COLO668 (cell line): ENCODE results near the gene FBRS.
"Not testable (repeated sequence)": the region's sequence is repeated elsewhere in the genome, so short reads cannot be mapped to it uniquely, and the experiment has no call there.

ENCODE experiments used
- DNase-seq: peaks from one replicate; lab custom pipeline; 2025; ENCODE audit not compliant: unreplicated experiment; lab: John Stamatoyannopoulos, UW

FBRS gene

DNA sequence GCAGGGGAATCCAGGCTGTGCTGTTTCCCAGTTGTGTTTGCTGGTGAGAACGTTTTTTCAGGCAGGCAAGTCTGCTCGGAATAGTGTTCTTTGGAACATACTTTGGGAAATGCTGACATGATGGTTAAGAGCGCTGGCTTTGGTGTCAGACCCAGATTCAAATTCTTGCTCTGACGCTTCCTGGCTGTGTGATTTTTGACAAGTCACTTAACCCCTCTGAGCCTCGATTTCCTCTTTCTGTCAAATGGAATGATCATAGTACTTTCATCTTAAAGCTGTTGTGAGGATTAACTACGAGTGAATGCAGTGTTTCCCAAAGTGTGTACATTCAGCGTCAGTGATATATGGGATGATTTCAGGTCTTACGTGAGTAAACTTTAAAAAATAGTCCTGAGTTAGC lies 4.8 kb downstream of the FBRS start:
- DNase-seq: no peak

DNA sequence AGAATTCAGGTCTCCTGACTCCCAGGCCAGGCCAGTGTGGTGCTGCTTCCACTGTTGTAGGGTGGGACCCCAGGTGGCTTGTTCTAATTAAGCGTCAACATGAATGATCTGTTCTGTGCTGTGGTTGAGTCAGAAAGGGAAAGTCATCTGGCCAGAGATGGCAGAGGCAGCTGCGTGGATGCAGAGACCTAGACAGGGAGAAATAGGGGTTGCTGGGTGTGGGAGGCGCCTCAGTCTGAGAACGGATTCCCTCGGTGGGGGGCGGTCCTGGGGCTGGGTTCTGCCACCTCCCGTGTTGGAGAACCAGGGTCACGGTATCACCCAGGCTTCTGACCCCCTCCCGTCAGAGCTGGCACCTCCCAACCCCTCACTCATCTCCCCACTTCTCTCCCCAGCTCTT lies 5.6 kb downstream of the FBRS start:
- DNase-seq: no peak

DNA sequence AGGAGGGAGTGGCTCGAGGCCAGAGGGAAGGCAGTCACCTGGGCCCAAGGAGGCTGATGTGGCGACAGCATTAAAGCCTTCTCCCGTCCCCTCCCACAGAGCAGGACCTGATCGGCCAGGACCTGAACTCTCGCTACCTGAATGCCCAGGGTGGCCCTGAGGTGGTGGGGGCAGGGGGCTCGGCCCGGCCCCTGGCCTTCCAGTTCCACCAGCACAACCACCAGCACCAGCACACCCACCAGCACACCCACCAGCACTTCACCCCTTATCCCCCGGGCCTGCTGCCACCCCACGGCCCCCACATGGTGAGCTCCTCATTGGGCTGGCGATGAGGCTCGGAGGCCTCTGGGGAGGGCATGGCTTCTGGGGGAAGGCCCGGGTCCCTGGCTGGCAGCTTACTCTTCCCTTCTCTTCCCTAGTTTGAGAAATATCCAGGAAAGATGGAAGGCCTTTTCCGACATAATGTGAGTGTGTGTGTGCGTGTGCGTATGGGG lies 6.4 kb downstream of the FBRS start:
- DNase-seq: no peak

DNA sequence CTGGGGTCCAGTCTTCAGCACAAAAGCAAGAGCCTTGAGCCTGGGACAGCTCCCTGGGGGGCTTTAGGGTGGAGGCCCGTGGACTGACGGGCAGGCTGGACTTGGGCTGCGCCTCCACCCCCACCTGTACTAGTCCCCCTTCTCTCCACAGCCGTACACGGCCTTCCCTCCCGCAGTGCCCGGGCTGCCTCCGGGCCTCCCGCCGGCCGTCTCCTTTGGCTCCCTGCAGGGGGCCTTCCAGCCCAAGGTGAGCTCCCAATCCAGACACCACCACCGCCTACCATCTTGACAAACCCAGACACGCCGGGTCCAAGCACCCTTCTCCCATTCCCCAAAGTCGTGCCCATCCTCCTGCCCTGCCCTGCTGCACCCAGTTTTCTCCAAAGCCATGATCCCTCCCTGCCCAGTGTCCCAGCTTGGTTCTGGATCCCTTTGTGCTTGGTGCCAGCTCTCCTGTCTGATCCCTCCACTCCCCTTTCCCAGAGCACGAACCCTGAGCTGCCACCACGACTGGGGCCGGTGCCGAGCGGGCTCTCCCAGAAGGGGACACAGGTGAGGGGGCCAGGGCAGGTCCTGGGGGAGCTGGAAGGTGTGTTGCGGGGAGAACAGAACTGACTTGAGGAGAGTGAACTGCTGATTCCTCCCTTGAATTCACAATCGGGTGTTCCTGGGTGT lies 7.1 kb downstream of the FBRS start:
- no peak for DNase-seq

DNA sequence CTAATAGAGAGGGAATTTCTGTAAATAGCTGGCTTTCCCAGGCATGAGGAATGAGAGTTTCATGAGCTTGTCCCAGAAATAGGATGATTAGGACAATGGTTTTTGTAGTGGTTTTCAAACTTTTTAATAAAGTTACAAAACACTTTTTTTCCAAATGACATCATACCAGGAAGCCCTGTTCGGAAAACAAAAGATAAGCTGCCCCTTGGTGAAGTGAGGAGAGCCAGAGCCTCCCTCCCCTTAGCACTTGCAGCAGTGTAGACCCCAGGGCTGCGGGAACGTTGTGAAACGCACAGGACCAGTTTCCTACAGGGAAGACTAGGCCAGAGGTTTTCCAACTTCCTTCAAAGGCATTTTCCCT lies 7.6 kb downstream of the FBRS start:
- no peak for DNase-seq

DNA sequence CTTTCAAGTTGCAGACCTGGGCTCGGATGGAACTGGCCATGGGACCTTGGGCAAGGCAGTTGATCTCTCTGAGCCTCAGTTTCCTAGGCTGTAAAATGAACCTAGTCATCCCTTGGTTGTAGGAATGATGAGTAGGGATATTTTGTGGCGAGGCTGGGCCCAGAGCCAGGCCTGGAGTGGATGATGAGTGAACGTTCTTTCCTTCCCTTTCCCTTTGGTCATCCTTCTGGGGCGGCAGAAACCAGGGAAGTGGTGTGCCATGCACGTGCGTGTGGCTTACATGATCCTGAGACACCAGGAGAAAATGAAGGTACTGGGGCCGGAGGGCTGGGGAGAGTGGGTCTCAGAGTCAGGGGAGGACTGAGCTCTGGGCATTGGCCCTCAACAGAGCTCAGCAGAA lies 8.4 kb downstream of the FBRS start:
- DNase-seq: no peak

DNA sequence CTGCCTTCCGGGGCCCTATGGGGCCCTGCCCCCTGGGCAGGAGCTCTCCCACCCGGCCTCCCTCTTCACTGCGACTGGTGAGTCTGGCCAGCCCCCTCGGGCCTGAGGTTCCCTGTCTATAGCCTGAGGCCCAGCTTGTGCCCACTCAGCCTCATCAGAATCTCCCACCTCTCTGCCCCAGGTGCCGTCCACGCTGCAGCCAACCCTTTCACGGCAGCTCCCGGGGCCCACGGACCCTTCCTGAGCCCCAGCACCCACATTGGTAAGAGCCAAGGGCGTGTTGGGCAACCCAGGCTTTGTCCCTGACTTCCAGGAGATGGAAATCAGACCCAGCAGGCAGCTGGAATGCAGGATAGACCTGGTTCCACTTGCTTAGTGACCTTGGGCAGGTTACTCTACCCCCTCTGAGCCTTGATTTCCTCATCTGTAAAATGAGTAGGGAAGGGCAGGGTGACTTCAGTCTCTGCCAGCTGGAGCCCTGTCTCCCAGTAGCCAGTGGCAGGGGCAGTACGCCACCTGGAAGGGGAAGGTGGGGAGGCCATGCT lies 9.2 kb downstream of the FBRS start:
- DNase-seq: no peak

DNA sequence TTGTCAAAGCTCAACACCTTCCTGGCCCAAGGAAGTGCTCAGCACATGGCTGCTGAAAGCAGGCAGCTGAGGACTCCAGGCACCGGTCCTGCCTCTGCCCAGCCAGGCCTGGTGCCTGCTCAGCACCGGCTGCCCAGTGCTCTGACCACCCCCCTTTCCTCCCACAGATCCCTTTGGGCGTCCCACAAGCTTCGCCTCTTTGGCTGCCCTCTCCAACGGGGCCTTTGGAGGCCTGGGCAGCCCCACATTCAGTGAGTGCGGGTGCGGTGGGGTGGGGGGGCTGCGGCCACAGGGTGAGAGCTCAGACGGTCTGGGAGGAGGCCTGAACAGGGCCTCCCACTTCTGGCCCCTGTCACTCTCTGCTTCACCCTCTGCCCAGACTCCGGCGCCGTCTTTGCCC lies 10.2 kb downstream of the FBRS start:
- DNase-seq: no peak

DNA sequence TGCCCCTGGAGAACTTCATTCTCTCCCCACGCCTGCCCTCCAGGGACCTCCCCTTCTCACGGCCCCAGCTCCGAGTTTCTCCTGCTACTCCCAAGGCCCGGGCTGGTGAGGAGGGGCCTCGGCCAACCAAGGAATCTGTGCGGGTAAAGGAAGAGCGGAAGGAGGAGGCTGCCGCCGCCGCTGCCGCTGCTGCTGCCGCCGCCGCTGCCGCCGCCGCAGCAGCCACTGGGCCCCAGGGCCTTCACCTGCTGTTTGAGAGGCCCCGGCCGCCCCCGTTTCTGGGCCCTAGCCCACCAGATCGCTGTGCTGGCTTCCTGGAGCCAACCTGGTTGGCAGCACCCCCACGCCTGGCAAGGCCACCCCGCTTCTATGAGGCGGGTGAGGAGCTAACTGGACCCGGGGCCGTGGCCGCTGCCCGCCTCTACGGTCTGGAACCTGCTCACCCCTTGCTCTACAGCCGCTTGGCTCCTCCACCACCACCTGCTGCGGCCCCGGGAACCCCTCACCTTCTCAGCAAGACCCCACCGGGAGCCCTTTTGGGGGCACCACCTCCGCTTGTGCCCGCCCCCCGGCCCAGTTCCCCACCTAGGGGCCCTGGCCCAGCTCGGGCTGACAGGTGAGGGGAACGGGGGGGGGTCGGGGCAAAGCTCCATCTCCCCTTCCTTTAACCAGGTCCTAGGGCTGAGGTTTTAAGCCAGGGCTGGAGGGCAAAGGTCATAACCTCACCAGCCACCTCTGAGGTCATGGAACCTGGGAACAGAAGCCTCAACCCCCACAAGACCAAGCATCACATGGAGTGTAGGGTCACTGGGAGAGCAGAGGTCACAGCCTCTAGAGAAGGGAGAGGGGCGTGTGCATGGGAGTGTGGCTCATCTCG lies 11.0 kb downstream of the FBRS start:
- no peak for DNase-seq

DNA sequence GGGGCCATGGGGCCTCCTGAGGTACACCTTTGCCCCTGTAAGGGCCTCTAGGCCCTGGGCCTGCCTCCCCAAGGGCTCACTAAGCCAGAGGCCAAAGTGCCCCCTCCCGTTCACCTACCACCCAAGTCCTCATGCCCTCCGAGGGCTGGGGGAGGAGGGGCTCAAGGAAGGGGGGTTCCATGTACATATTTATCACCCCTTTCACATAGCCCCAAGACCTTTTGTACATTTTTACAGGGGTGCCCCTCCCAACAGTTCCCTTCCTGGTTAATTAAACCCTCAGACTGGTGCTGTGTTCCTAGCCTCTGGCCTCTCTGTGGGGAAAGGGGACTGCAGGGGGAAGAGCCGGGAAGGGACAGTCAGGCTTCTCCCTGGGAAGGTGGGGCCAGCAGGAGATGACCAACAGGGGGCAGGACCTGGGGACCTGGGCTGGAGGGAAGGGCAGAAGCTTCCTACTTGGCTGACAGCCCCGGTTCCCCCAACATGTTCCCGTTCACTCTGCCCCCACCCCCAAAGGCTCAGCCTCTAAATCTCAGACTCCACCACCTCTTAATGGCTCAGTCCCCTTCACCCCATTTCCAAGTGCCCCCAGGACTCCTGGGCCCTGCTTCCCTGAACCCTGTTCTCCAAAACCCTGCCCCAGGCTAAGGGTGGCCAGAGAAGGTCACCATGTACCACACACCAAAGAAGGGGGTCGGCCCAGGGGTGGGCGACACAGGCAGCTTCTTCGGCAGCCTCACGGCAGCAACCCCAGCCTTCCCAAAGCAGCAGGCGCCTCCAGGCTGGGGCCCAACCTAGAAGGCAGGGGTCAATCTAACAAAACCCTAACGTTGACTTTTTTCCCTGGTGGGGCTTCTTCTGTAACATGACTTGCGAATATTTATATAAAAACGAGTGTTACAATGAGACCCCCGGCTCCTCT lies 11.9 kb downstream of the FBRS start:
- DNase-seq: no peak

DNA sequence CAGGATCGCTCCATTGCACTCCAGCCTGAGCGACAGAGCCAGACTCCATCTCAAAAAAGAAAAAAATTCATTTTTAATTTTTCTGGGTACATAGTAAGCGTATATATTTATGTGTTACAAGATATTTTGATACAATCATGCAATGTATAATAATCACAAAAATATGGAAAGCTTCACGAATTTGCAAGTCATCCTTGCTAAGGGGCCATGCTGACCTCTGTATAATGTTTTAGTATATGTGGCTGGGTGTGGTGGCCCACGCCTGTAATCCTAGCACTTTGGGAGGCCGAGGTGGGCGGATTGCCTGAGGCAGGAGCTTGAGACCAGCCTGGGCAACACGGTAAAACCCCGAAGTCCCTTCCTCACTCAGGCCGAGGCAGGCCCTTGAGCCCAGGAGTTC lies 16.9 kb downstream of the FBRS start:
- no peak for DNase-seq

DNA sequence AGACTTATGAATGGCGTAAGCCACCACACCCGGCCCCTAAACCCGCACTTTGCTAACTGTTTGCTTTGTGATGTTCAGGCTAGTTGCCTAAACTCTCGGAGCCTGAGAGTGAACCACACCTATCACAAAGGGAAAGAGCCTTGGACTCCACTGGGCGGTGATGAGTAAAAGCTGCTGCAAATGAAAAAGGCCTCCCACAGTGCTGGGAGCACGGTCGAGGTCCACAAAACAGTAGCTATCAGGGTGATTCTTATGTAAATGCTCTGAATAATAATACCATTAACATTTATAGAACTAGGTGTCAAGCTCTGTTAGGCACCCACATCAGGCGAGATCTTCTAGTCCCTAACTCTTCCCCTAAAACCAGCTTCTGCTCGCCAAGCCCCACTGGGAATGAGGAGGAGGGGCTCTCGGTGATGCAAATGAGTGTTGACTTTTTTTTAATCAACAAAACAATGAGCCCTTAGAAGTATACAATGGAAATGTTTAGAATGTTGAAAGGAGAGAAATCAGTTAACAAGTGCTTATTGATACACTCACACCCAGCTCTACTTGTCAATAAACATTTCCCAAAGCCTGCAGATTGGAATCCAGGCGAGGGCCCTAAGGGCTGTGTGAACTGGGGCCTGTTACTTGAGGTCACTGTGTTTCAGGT lies 19.8 kb downstream of the FBRS start:
- no peak for DNase-seq

DNA sequence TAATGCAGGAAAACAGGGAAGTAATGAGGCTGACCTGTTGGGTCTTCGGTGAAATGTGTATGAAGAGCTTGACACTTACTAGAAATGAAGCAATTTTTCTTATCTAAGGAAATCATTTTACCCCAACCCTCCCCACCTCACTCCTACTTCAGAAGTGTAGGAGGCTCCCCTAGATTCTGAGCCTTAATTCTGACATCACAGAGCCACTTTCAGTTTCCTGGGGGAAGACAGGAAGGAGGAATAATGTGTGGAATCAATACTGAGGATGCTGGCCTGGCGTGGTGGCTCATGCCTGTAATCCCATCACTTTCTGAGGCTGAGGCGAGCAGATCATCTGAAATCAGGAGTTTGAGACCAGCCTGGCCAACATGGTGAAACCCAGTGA lies 20.3 kb downstream of the FBRS start:
- DNase-seq: no peak

DNA sequence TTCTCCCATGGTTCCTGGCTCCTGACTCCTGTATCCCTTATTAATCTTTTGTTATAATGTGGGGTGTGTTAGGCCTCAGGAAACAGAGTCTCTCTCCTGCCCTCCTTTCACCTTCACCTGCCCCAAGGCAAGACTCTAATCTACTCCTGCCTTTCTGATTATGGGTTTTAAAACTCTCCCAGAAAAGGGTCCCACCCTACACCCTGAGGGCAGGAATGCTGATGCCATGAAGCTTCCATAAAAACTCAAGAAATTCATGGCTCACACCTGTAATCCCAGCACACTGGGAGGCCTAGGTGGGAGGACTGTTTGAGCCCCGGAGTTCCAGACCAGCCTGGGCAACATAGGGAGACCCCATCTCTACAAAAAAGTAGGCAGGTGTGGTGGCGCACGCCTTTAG lies 22.1 kb downstream of the FBRS start:
- DNase-seq: no peak

DNA sequence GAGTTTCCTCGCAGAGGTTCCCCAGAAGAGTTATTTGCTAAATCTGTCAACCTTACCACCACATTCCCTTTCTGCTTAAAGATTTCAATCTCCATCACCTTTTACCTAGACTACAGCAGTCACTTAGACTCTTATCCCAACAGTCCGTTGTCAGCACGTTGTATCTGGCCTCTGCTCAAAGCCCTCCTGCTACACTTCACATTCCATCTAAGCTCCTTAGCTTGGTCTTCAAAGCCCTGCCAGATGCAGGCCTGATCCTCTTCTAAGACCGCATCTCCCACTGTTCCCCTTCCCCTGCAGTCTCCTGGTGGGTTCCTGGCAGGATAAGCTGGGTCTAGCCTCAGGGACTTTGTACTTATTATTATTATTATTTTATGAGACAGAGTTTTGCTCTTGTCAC lies 30.5 kb downstream of the FBRS start:
- DNase-seq: no peak

DNA sequence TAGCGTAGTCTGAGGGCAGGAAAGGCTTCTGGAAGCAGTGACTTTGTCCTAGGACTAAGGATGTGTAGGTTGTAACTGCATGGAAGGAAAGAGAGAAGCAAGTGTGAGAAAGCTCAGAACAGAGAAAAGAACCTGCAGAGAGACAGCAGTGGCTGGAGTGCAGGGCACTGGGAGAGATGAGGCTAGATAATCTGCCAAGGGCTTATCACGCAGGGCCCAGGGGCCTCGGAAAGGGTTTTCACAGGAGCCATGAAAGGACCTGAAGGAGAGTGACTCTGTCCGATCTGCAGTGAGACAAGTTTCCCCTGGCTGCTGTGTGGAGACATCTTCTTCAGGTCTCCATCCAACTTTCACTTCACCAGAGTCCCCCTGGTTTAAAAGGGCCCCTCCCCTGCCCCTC lies 33.7 kb downstream of the FBRS start:
- DNase-seq: no peak

DNA sequence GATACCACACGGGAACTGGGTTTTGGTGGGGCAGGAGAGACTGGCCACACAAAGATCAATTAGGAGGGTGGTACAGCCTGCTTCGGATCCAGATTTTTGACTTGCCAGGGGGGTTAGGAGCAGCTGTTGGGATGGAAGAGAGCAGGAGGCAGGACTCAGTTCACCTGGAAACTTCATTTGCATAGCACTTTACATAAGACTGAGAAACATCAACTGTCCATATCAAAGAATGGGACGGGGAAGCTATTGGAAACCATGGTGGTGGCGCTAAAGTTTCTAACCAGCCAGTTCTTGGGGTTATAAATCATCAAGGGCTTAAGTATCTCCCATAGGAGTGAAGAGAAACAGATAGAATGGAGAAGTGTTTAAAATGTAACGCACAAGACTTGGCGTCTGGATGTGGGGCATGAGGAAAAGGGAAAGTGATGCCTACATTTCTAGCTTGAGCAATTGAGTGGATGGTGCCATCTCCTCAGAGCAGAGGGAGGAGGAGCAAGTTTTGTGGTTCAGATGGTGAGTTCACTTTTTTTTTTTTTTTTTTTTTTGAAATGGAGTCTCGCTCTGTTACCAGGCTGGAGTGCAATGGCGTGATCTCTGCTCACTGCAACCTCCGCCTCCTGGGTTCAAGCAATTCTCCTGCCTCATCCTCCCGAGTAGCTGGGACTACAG lies 34.3 kb downstream of the FBRS start:
- no peak for DNase-seq

DNA sequence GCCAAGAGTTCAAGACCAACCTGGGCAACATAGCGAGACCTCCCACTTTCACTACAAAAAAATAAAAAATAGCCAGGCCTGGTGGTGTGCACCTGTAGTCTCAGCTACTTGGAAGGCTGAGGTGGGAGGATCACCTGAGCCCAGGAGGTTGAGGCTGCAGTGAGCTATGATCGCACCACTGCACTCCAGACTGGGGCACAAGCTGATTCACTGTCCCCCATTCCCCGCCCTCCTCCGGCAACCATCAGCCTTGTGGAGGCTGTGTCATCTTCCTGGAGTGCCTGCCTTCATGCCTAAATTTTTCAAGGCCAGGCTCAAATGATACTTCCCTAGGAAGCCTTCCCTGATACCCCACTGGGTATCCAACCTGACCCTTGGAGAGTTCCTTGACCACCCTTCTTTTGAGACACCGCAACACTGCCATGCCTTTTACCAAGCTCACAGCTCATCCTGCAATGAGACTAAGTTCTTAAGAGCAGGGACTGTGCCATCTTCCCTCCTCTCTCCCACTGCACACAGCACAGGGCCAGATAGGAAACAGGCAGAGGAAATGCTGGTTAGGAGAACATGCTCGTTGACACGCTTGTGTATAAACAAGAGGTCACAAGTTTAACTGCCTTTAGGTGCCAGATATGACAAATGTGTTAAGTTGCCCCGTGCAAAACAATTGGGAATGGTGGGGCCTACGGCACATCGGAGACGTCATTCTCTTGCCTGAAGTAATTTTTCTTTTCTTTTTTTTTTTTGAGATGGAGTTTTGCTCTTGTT lies 36.9 kb downstream of the FBRS start:
- no peak for DNase-seq

DNA sequence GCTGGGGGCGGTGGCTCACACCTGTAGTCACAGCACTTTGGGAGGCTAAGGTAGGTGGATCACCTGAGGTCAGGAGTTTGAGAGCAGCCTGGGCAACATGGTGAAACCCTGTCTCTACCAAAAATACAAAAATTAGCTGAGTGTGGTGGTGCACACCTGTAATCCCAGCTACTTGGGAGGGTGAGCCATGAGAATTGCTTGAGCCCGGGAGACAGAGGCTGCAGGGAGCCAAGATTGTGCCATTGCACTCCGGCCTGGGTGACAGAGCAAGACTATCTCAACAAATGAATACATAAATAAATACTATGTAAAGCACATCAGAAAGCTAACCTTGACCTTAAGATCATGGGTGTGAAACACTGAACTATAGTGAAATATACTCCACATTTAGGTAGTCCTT lies 38.4 kb downstream of the FBRS start:
- DNase-seq: not testable (repeated sequence)
